Activated B cell treated with CpG ODN at 0.5 μM for 24 hours (primary cell): ENCODE results near the gene ZFYVE21. TPM values are rescaled to one million over a fixed set of nuclear protein-coding genes. Genes with fewer than 3 reads are reported as not detected.

Experiments
- ATAC-seq: fragments of 200-7000 bp; cut with Tn5 transposase; one replicate; pipeline ENCODE4 v1.10.0; 2021; ENCODE audit warnings: low read depth, mild to moderate bottlenecking, moderate library complexity
- CTCF ChIA-PET: fragments of 350-600 bp; sonication (Branson Sonifier 250); formaldehyde crosslinking; loops from one replicate; lab custom pipeline; 2021; ENCODE audit warnings: antibody characterized with exemption; lab: Charles Lee
- POLR2A ChIA-PET: fragments of 350-600 bp; sonication (Branson Sonifier 250); formaldehyde crosslinking; loops from one replicate; lab custom pipeline; 2021; ENCODE audit warnings: antibody characterized with exemption; lab: Charles Lee
- DNase-seq: peaks from one replicate; pipeline ENCODE4 v3.0.0; 2022
- H3K27ac Mint-ChIP-seq: one replicate; pipeline ENCODE4 v1.8.0; 2020; ENCODE audit warnings: mixed read lengths
- H3K27me3 Mint-ChIP-seq: one replicate; pipeline ENCODE4 v1.8.0; 2021; ENCODE audit warnings: mixed read lengths
- H3K36me3 Mint-ChIP-seq: one replicate; pipeline ENCODE4 v1.8.0; 2021; ENCODE audit warnings: low read depth, mixed read lengths
- H3K4me1 Mint-ChIP-seq: one replicate; pipeline ENCODE4 v1.8.0; 2021; ENCODE audit warnings: mixed read lengths
- H3K4me3 Mint-ChIP-seq: one replicate; pipeline ENCODE4 v1.8.0; 2020; ENCODE audit warnings: mild to moderate bottlenecking, mixed read lengths
- H3K9me3 Mint-ChIP-seq: one replicate; pipeline ENCODE4 v1.8.0; 2020; ENCODE audit warnings: mixed read lengths
- CTCF ChIP-seq: fragments of 200-600 bp; IDR thresholded peaks from one replicate; pipeline ENCODE4 v1.8.0; 2022; ENCODE audit warnings: antibody characterized with exemption, mild to moderate bottlenecking
- intact Hi-C: fragments of 100-400 bp; cut with micrococcal nuclease; formaldehyde crosslinking; loops from one replicate; pipeline ENCODE4 v1.15.1; 2024
- total RNA-seq: library from RNA; stranded (reverse); gene quantifications from 2 replicates; pipeline ENCODE4 v1.2.3, GENCODE V29; 2022

ZFYVE21 gene
- total RNA-seq, 1 donor from 2014 or later: 16.7 TPM

DNA sequence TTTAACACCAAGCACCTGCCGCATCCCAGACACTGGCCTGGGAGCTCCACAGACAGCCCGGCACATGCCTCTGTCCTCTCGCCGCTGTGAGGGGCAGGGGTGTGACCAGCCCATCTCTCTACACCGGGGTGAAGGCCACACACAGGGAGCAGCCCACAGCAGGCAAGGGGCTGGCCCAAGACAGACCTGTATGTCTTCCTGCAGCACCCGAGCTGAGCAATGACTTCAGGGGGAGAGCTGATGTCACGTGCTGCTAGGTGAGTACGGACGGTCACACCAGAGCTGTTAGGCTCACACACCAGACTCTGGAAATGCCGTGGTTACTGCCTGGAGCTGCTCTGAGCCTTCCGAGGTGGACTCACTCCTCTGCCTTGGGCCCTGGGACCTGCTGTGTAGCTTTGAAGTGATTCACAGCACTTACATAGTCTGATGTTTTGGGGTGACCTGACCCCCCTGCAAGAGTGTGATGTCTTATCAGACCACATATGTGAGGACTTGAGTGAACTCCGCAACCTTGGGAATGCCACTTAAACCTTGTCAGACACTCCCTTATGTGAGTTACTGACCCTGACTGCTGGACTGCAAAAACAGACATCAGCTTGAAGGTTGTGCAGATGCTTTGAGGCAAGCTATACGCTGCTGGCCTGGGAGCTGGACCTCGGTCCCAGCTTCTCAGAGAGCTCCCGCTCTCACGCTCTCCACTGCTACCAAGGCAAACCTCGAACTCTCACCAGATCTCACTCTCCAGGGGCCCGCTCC is 2.1 kb upstream of the ZFYVE21 start:
- peaks cover 29% of the 10 kb centered on the region for H3K4me1 Mint-ChIP-seq
- DNase-seq (no peak), ATAC-seq (no peak)
- no peaks in the 10 kb centered on the region for H3K27me3 Mint-ChIP-seq
- ChIA-PET POLR2A (interaction anchor here (0.5 to 0.8 kb wide), 2 partner anchors 19 to 106 kb away, joined by 3 to 4 read pairs; no protein-coding TSS in a partner anchor), CTCF (no interaction called here)
- no peak overlapping the region for H3K27ac Mint-ChIP-seq
- no peaks in the 10 kb centered on the region for H3K9me3 Mint-ChIP-seq
- peak overlapping the region; percentile 89 for H3K4me3 Mint-ChIP-seq
- H3K36me3 Mint-ChIP-seq: peaks cover 19% of the 10 kb centered on the region
- TF ChIP-seq CTCF: no peak
- intact Hi-C loops: loop anchor here (2.0 to 10.0 kb wide), 2 partner anchors 13 to 379 kb away; partner anchors contain the start of gene EIF5

- Mint-ChIP-seq H3K36me3 (peaks cover 12% of the 10 kb centered on the region), H3K27ac (no peak overlapping the region), H3K9me3 (no peaks in the 10 kb centered on the region), H3K27me3 (no peaks in the 10 kb centered on the region), H3K4me1 (peaks cover 34% of the 10 kb centered on the region), H3K4me3 (peak overlapping the region; percentile 89)
- TF ChIP-seq CTCF: no peak
- ATAC-seq (no peak), DNase-seq (no peak)
- CTCF ChIA-PET: no interaction called here
- POLR2A ChIA-PET: interaction anchor here (0.5 to 1.5 kb wide), 2 partner anchors 12 to 105 kb away, joined by 4 to 7 read pairs; no protein-coding TSS in a partner anchor
- intact Hi-C loops: loop anchor here (2.0 to 10.0 kb wide), 2 partner anchors 13 to 379 kb away; partner anchors contain the start of gene EIF5
These were observed 1.4 kb upstream of the ZFYVE21 start for GRCh38 chr14:103714063-103714724.

DNA sequence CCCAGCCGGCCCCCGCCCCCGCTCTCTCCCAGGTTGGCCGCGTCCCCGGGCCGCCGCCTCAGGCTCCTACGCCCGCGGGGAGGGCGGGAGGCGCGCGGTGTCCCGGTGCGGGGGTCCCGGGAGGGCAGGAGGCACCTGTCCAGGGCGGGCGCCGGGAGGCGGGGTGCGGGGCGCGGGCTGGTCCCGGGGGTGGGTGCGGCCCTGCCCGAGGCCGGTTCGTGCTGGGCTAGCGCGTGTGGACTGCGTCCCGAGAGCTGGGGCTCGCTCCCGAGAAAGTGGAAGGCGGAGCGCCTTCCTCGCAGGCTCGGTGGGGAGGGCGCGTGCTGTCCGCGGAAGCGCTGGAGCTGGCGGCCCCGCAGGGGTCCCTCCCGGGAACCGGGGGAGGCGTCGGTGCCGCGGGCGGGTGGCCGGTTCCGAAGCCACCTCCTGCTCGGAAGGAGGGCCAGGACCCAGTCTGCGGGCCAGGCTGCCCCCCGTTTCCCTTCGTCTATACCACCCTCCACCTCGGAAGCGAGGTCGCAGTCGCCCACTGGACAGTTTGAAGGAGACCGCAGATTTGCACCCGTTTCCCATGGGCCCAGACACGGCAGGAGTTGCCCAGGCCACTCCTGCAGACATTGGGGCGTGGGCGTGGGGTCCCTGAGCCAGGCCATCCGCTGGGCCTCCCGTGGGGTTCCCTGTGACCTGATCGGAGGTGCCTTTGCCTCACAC is 636 bp downstream of the ZFYVE21 start:
- ATAC-seq (no peak), DNase-seq (no peak)
- no peaks in the 10 kb centered on the region for H3K27me3 Mint-ChIP-seq
- intact Hi-C loops: loop anchor here (10.0 kb wide), 1 partner anchor 381 kb away; the partner anchor contains the start of gene EIF5
- peaks cover 4% of the 10 kb centered on the region for H3K36me3 Mint-ChIP-seq
- no peak overlapping the region for H3K27ac Mint-ChIP-seq
- peaks cover 34% of the 10 kb centered on the region for H3K4me1 Mint-ChIP-seq
- H3K4me3 Mint-ChIP-seq: peak overlapping the region; percentile 81
- ChIA-PET POLR2A (interaction anchor here (0.5 to 1.5 kb wide), 7 partner anchors 11 to 1399 kb away, joined by 3 to 7 read pairs (median 4); partner anchors contain the start of gene KLC1), CTCF (no interaction called here)
- H3K9me3 Mint-ChIP-seq: no peaks in the 10 kb centered on the region
- TF ChIP-seq CTCF: no peak

GRCh38 chr14:103716899-103717411 is 1.3 kb downstream of the ZFYVE21 start:
- DNase-seq: no peak
- CTCF ChIA-PET: no interaction called here
- no peaks in the 10 kb centered on the region for H3K27me3 Mint-ChIP-seq
- no peak overlapping the region for H3K27ac Mint-ChIP-seq
- no peak for ATAC-seq
- no peak for TF ChIP-seq CTCF
- H3K4me1 Mint-ChIP-seq: peaks cover 34% of the 10 kb centered on the region
- intact Hi-C loops: loop anchor here (10.0 kb wide), 1 partner anchor 382 kb away; the partner anchor contains the start of gene EIF5
- H3K36me3 Mint-ChIP-seq: peaks cover 3% of the 10 kb centered on the region
- POLR2A ChIA-PET: interaction anchor here (0.6 kb wide), 1 partner anchor 57 kb away, joined by 4 read pairs; no protein-coding TSS in a partner anchor
- peak overlapping the region; percentile 81 for H3K4me3 Mint-ChIP-seq
- no peaks in the 10 kb centered on the region for H3K9me3 Mint-ChIP-seq
